Mesenchymal stem cell (in vitro differentiated cells and primary cell): ENCODE measurements around the gene HNRNPUL1.
A peak's percentile ranks its signal among the peaks of the same experiment; 100 is the strongest.

Experiments used
- DNase-seq: peaks from one replicate; pipeline ENCODE4 v3.0.0-alpha.2; 2013
- H2AFZ ChIP-seq: one replicate; pipeline ENCODE4 v1.6.1; 2013; ENCODE audit warnings: low read depth, mild to moderate bottlenecking, control low read depth, inconsistent platforms, low read length, moderate library complexity
- H2AK5ac ChIP-seq: 2 replicates; pipeline ENCODE4 v1.6.1; 2013; ENCODE audit warnings: low read length, moderate library complexity, mild to moderate bottlenecking, inconsistent platforms; ENCODE audit not compliant: severe bottlenecking
- H2BK120ac ChIP-seq: one replicate; pipeline ENCODE4 v1.6.1; 2013; ENCODE audit warnings: low read depth, mild to moderate bottlenecking, inconsistent platforms, low read length, moderate library complexity
- H2BK12ac ChIP-seq, 2 experiments: one replicate each; pipeline ENCODE4 v1.6.1; 2013; ENCODE audit warnings: inconsistent platforms in 2 of 2, low read length in 2 of 2, mild to moderate bottlenecking in 2 of 2, moderate library complexity in 2 of 2, control low read depth in 1 of 2
- H2BK15ac ChIP-seq: one replicate; pipeline ENCODE4 v1.6.1; 2013; ENCODE audit warnings: mild to moderate bottlenecking, low read depth, inconsistent platforms; ENCODE audit not compliant: poor library complexity, severe bottlenecking
- H2BK5ac ChIP-seq: 2 replicates; pipeline ENCODE4 v1.6.1; 2013; ENCODE audit warnings: low read depth, mild to moderate bottlenecking, low read length, control low read depth, inconsistent platforms; ENCODE audit not compliant: poor library complexity, severe bottlenecking
- H3K14ac ChIP-seq, 2 experiments: one replicate each; pipeline ENCODE4 v1.6.1; 2013; ENCODE audit warnings: inconsistent platforms in 2 of 2, low read length in 2 of 2, control low read depth in 1 of 2, mild to moderate bottlenecking in 1 of 2, moderate library complexity in 1 of 2
- H3K18ac ChIP-seq, 2 experiments: one replicate each; pipeline ENCODE4 v1.6.1; 2013; ENCODE audit warnings: inconsistent platforms in 2 of 2, low read length in 2 of 2, control low read depth in 1 of 2, low read depth in 1 of 2, mild to moderate bottlenecking in 1 of 2
- H3K23ac ChIP-seq, 2 experiments: one replicate each; pipeline ENCODE4 v1.6.1; 2013; ENCODE audit warnings: inconsistent platforms in 2 of 2, low read length in 2 of 2, mild to moderate bottlenecking in 2 of 2, moderate library complexity in 2 of 2, control low read depth in 1 of 2
- H3K27ac ChIP-seq: 2 replicates; pipeline ENCODE4 v1.5.1; 2013; ENCODE audit warnings: mild to moderate bottlenecking, moderate library complexity, low read length, control low read depth, inconsistent platforms; ENCODE audit not compliant: poor library complexity, severe bottlenecking
- H3K27me3 ChIP-seq, 2 experiments: 2 replicates each; pipeline versions ENCODE4 v1.6.1 to v1.7.0; 2013; ENCODE audit warnings: low read length in 2 of 2, mild to moderate bottlenecking in 2 of 2, moderate library complexity in 2 of 2, control low read depth in 1 of 2, inconsistent platforms in 1 of 2; ENCODE audit not compliant: control insufficient read depth in 1 of 2, insufficient read depth in 1 of 2
- H3K36me3 ChIP-seq, 2 experiments: 2 replicates each; pipeline versions ENCODE4 v1.6.1 to v1.7.0; 2013; ENCODE audit warnings: low read length in 2 of 2, control low read depth in 1 of 2, inconsistent platforms in 1 of 2, low read depth in 1 of 2, mild to moderate bottlenecking in 1 of 2; ENCODE audit not compliant: insufficient read depth in 2 of 2, control insufficient read depth in 1 of 2
- H3K4ac ChIP-seq, 2 experiments: one replicate each; pipeline ENCODE4 v1.6.1; 2013; ENCODE audit warnings: inconsistent platforms in 2 of 2, low read length in 2 of 2, mild to moderate bottlenecking in 2 of 2, moderate library complexity in 2 of 2, control low read depth in 1 of 2, low read depth in 1 of 2
- H3K4me1 ChIP-seq: 2 replicates; pipeline ENCODE4 v1.6.1; 2013; ENCODE audit warnings: low read depth, low read length, control low read depth; ENCODE audit not compliant: control insufficient read depth, insufficient read depth
- H3K4me2 ChIP-seq: 2 replicates; pipeline ENCODE4 v1.6.1; 2013; ENCODE audit warnings: low read length, mild to moderate bottlenecking, inconsistent platforms; ENCODE audit not compliant: poor library complexity, severe bottlenecking
- H3K4me3 ChIP-seq, 2 experiments: 2 replicates each; pipeline versions ENCODE4 v1.5.1 to v1.7.0; 2013; ENCODE audit warnings: low read length in 2 of 2, mild to moderate bottlenecking in 2 of 2, control low read depth in 1 of 2, low read depth in 1 of 2; ENCODE audit not compliant: insufficient read depth in 1 of 2
- H3K79me1 ChIP-seq: replicated peaks from 2 replicates; pipeline ENCODE4 v1.6.1; 2013; ENCODE audit warnings: mild to moderate bottlenecking, control low read depth, low read length, inconsistent platforms; ENCODE audit not compliant: poor library complexity, severe bottlenecking
- H3K9ac ChIP-seq: 2 replicates; pipeline ENCODE4 v1.7.0; 2013; ENCODE audit warnings: mild to moderate bottlenecking, low read length, moderate library complexity
- H3K9me3 ChIP-seq: 2 replicates; pipeline ENCODE4 v1.7.0; 2013; ENCODE audit warnings: mild to moderate bottlenecking, low read length; ENCODE audit not compliant: control insufficient read depth
- H4K8ac ChIP-seq: one replicate; pipeline ENCODE4 v1.6.1; 2013; ENCODE audit warnings: inconsistent platforms, mild to moderate bottlenecking, low read length, moderate library complexity
- H4K91ac ChIP-seq: one replicate; pipeline ENCODE4 v1.6.1; 2013; ENCODE audit warnings: mild to moderate bottlenecking, low read length, inconsistent platforms
- WGBS: methylation state at CpG from one replicate; pipeline ENCODE4 v1.1.7; 2013; ENCODE audit warnings: mixed read lengths; 5-methylcytosine and 5-hydroxymethylcytosine counted together

HNRNPUL1 gene

GRCh38 chr19:41321204-41321599, 57.0 kb downstream of the HNRNPUL1 start:
- Histone ChIP-seq H3K79me1 (peaks cover 7% of the 10 kb centered on the region), H2AFZ (no peak overlapping the region), H3K4me3 (no peak overlapping the region), H3K9ac (peak overlapping the region; percentile 1), H3K27me3 (no peaks in the 10 kb centered on the region), H3K36me3 (peaks cover 51 to 52% of the 10 kb centered on the region in 2 experiments), H3K9me3 (no peaks in the 10 kb centered on the region), H4K8ac (peak overlapping the region; percentile 92), H2AK5ac (peak overlapping the region; percentile 41), H3K18ac (peak overlapping the region; percentile 78 to 89), H3K4ac (peak overlapping the region in 1 of 2 experiments; percentile 62), H3K14ac (peak overlapping the region in 1 of 2 experiments; percentile 50), H3K4me1 (peaks cover 61% of the 10 kb centered on the region), H3K4me2 (no peak overlapping the region), H2BK5ac (no peak overlapping the region), H3K27ac (peak overlapping the region; percentile 98), H4K91ac (peak overlapping the region; percentile 93), H3K23ac (no peak overlapping the region), H2BK120ac (peak overlapping the region; percentile 93), H2BK12ac (peak overlapping the region; percentile 32 to 90), H2BK15ac (no peak overlapping the region)
- WGBS: 86% methylated on average over 7 of the region's 7 CpGs
- DNase-seq: no peak

- H2AFZ ChIP-seq: no peak overlapping the region
- H4K8ac ChIP-seq: peak overlapping the region; percentile 92
- H3K4me1 ChIP-seq: peaks cover 64% of the 10 kb centered on the region
- H3K9ac ChIP-seq: peak overlapping the region; percentile 82
- H3K9me3 ChIP-seq: no peaks in the 10 kb centered on the region
- H2BK15ac ChIP-seq: peak overlapping the region; percentile 26
- peak overlapping the region; percentile 32 to 91 for H2BK12ac ChIP-seq
- peak overlapping the region; percentile 100 for H4K91ac ChIP-seq
- peak; percentile 92 for DNase-seq
- no peak overlapping the region for H2BK5ac ChIP-seq
- no peak overlapping the region for H3K4me2 ChIP-seq
- H3K23ac ChIP-seq: no peak overlapping the region
- H3K18ac ChIP-seq: peak overlapping the region; percentile 88 to 89
- peaks cover 45 to 46% of the 10 kb centered on the region in 2 experiments for H3K36me3 ChIP-seq
- H3K27me3 ChIP-seq: no peaks in the 10 kb centered on the region
- peak overlapping the region; percentile 62 to 96 for H3K4ac ChIP-seq
- H3K4me3 ChIP-seq: no peak overlapping the region
- peaks cover 1% of the 10 kb centered on the region for H3K79me1 ChIP-seq
- WGBS: 18% methylated on average over 10 of the region's 10 CpGs
- H2BK120ac ChIP-seq: peak overlapping the region; percentile 93
- H2AK5ac ChIP-seq: peak overlapping the region; percentile 41
- H3K14ac ChIP-seq: peak overlapping the region in 1 of 2 experiments; percentile 26
- peak overlapping the region; percentile 98 for H3K27ac ChIP-seq
These were observed 57.6 kb downstream of the HNRNPUL1 start for GRCh38 chr19:41321600-41322270.

- peak overlapping the region in 1 of 2 experiments; percentile 2 for H3K14ac ChIP-seq
- peak overlapping the region; percentile 64 to 91 for H2BK12ac ChIP-seq
- WGBS: 82% methylated on average over 11 of the region's 11 CpGs
- H3K9me3 ChIP-seq: no peaks in the 10 kb centered on the region
- no peaks in the 10 kb centered on the region for H3K27me3 ChIP-seq
- peak overlapping the region in 1 of 2 experiments; percentile 35 for H3K4me3 ChIP-seq
- H2BK120ac ChIP-seq: peak overlapping the region; percentile 93
- no peaks in the 10 kb centered on the region for H3K79me1 ChIP-seq
- no peak for DNase-seq
- peak overlapping the region; percentile 53 to 96 for H3K4ac ChIP-seq
- peak overlapping the region; percentile 84 to 88 for H3K18ac ChIP-seq
- H3K27ac ChIP-seq: peak overlapping the region; percentile 98
- H3K4me1 ChIP-seq: peaks cover 70% of the 10 kb centered on the region
- H2AFZ ChIP-seq: no peak overlapping the region
- peak overlapping the region; percentile 95 for H2BK5ac ChIP-seq
- H4K91ac ChIP-seq: peak overlapping the region; percentile 100
- peak overlapping the region; percentile 96 for H4K8ac ChIP-seq
- H3K4me2 ChIP-seq: no peak overlapping the region
- peak overlapping the region; percentile 99 for H2AK5ac ChIP-seq
- peaks cover 40 to 42% of the 10 kb centered on the region in 2 experiments for H3K36me3 ChIP-seq
- H2BK15ac ChIP-seq: peak overlapping the region; percentile 39
- H3K9ac ChIP-seq: peak overlapping the region; percentile 82
- no peak overlapping the region for H3K23ac ChIP-seq
These were observed 58.3 kb downstream of the HNRNPUL1 start for GRCh38 chr19:41322451-41322850.

- DNase-seq: peak; percentile 99
- Histone ChIP-seq H3K36me3 (peaks cover 39 to 43% of the 10 kb centered on the region in 2 experiments), H3K9ac (peak overlapping the region; percentile 82), H3K4me3 (peak overlapping the region in 1 of 2 experiments; percentile 35), H3K79me1 (no peaks in the 10 kb centered on the region), H3K9me3 (no peaks in the 10 kb centered on the region), H3K4ac (peak overlapping the region; percentile 89 to 96), H3K4me2 (peak overlapping the region; percentile 12), H3K27me3 (no peaks in the 10 kb centered on the region), H4K8ac (peak overlapping the region; percentile 92), H2AFZ (no peak overlapping the region), H2BK5ac (peak overlapping the region; percentile 95), H3K23ac (peak overlapping the region in 1 of 2 experiments; percentile 9), H2BK12ac (peak overlapping the region; percentile 73 to 91), H2BK15ac (peak overlapping the region; percentile 6), H3K18ac (peak overlapping the region; percentile 88 to 91), H3K4me1 (peaks cover 75% of the 10 kb centered on the region), H3K27ac (peak overlapping the region; percentile 98), H4K91ac (peak overlapping the region; percentile 100), H2AK5ac (peak overlapping the region; percentile 99), H3K14ac (peak overlapping the region in 1 of 2 experiments; percentile 63), H2BK120ac (peak overlapping the region; percentile 93)
- 1% methylated on average over 7 of the region's 7 CpGs for WGBS
These were observed 58.9 kb downstream of the HNRNPUL1 start for GRCh38 chr19:41323023-41323422.
